Measurements from ENCODE around the gene TSSK6. TPM values are rescaled to one million over a fixed set of nuclear protein-coding genes. Genes with fewer than 3 reads are reported as not detected.

Gene TSSK6
- total RNA-seq, 4 donors from 2014 or later: 0.57 to 1.7 (median 0.89) TPM

GRCh38 chr19:19559931-19560330 lies 44.6 kb upstream of the TSSK6 start:
- no peak overlapping the region for H3K27ac ChIP-seq
- H3K36me3 ChIP-seq: no peaks in the 10 kb centered on the region
- H3K4me1 ChIP-seq: no peaks in the 10 kb centered on the region
- no peaks in the 10 kb centered on the region for H3K9me3 ChIP-seq
- peaks cover 0 to 1% (median 0%) of the 10 kb centered on the region in 4 donors for H3K27me3 ChIP-seq
- intact Hi-C loops (cut with DNase I): no loop called here
- DNase-seq: no peak
- TF ChIP-seq POLR2A (IDR thresholded peaks at IDR 0.05): no peak
- no peak for TF ChIP-seq CTCF (IDR thresholded peaks at IDR 0.05)
- no peak overlapping the region for H3K4me3 ChIP-seq
- WGBS, 2 donors: 66 to 71% methylated on average over 4 of the region's 4 CpGs

GRCh38 chr19:19558636-19559035 lies 43.3 kb upstream of the TSSK6 start:
- no peaks in the 10 kb centered on the region for H3K36me3 ChIP-seq
- H3K27ac ChIP-seq: no peak overlapping the region
- DNase-seq: no peak
- H3K9me3 ChIP-seq: no peaks in the 10 kb centered on the region
- TF ChIP-seq POLR2A (IDR thresholded peaks at IDR 0.05) (no peak), CTCF (IDR thresholded peaks at IDR 0.05) (no peak)
- intact Hi-C loops (cut with DNase I): no loop called here
- peaks cover 0 to 7% (median 0%) of the 10 kb centered on the region in 4 donors for H3K27me3 ChIP-seq
- WGBS, 2 donors: 78 to 85% methylated on average over 6 to 16 of the region's 16 CpGs
- H3K4me1 ChIP-seq: no peaks in the 10 kb centered on the region
- no peak overlapping the region for H3K4me3 ChIP-seq

- WGBS, 2 donors: 89 to 90% methylated on average over 9 to 10 of the region's 15 CpGs
- no peak for DNase-seq
Measured at GRCh38 chr19:19558055-19558454, 42.7 kb upstream of the TSSK6 start.

GRCh38 chr19:19554074-19555023 lies 39.0 kb upstream of the TSSK6 start:
- Histone ChIP-seq H3K27ac (no peak overlapping the region), H3K4me1 (no peaks in the 10 kb centered on the region), H3K9me3 (no peaks in the 10 kb centered on the region), H3K4me3 (no peak overlapping the region), H3K36me3 (no peaks in the 10 kb centered on the region), H3K27me3 (peaks cover 0 to 26% (median 0%) of the 10 kb centered on the region in 4 donors)
- intact Hi-C loops (cut with DNase I): no loop called here
- TF ChIP-seq CTCF (IDR thresholded peaks at IDR 0.05): peak; percentile 53 to 70 (median 63)
- no peak for TF ChIP-seq POLR2A (IDR thresholded peaks at IDR 0.05)
- WGBS, 2 donors: 31 to 60% methylated on average over 9 to 24 of the region's 34 CpGs
- no peak for DNase-seq

More at GRCh38 chr19:19558055-19558454, 42.7 kb upstream of the TSSK6 start:
- TF ChIP-seq POLR2A (IDR thresholded peaks at IDR 0.05) (no peak), CTCF (IDR thresholded peaks at IDR 0.05) (no peak)
- H3K4me3 ChIP-seq: no peak overlapping the region
- H3K9me3 ChIP-seq: no peaks in the 10 kb centered on the region
- no peaks in the 10 kb centered on the region for H3K4me1 ChIP-seq
- intact Hi-C loops (cut with DNase I): no loop called here
- H3K27me3 ChIP-seq: peaks cover 0 to 7% (median 0%) of the 10 kb centered on the region in 4 donors
- no peak overlapping the region for H3K27ac ChIP-seq
- H3K36me3 ChIP-seq: no peaks in the 10 kb centered on the region

- Histone ChIP-seq H3K9me3 (no peaks in the 10 kb centered on the region), H3K4me1 (no peaks in the 10 kb centered on the region), H3K27me3 (peaks cover 0 to 33% (median 0%) of the 10 kb centered on the region in 4 donors), H3K36me3 (no peaks in the 10 kb centered on the region), H3K27ac (no peak overlapping the region), H3K4me3 (no peak overlapping the region)
- 91 to 100% methylated on average over 2 to 7 of the region's 10 CpGs for WGBS, 2 donors
- TF ChIP-seq POLR2A (IDR thresholded peaks at IDR 0.05): no peak
- TF ChIP-seq CTCF (IDR thresholded peaks at IDR 0.05): no peak
- DNase-seq: no peak
- intact Hi-C loops (cut with DNase I): no loop called here
Measured at GRCh38 chr19:19553670-19554069, 38.3 kb upstream of the TSSK6 start.
